ENCODE data around the gene EPHB1.

DNA sequence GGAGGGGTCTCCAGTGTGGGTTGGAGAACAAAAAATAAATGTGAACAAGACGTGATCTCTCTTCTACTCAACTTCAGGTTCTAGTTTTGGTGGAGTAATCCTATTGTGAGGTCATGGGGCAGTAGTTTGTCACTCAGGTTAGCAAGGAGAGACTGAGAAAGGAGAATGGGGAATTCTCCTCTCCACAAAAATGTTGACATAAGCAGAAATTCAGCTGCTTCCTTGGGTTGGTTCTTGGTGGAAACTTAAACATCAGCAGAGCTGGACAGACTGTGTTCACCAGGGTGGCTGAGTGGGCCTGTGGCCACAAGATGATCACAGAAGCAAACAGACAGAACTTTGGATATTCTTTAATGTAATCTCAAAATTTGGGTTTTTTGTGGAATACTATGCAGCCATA is 78.7 kb downstream of the EPHB1 start:
- TF ChIP-seq ZNF274 (IDR thresholded peaks at IDR 0.05; ENCODE audit: low read depth, low read length) (no peak), YY1 (IDR thresholded peaks at IDR 0.05; ENCODE audit: insufficient read depth, insufficient read length) (no peak)

Data from NT2/D1 (cell line).